Kidney capillary endothelial cell (primary cell): ENCODE measurements around the gene NFATC1.

Experiments
- DNase-seq: peaks from one replicate; pipeline ENCODE4 v3.0.0-alpha.2; 2018; ENCODE audit warnings: low spot score

The NFATC1 gene

DNA sequence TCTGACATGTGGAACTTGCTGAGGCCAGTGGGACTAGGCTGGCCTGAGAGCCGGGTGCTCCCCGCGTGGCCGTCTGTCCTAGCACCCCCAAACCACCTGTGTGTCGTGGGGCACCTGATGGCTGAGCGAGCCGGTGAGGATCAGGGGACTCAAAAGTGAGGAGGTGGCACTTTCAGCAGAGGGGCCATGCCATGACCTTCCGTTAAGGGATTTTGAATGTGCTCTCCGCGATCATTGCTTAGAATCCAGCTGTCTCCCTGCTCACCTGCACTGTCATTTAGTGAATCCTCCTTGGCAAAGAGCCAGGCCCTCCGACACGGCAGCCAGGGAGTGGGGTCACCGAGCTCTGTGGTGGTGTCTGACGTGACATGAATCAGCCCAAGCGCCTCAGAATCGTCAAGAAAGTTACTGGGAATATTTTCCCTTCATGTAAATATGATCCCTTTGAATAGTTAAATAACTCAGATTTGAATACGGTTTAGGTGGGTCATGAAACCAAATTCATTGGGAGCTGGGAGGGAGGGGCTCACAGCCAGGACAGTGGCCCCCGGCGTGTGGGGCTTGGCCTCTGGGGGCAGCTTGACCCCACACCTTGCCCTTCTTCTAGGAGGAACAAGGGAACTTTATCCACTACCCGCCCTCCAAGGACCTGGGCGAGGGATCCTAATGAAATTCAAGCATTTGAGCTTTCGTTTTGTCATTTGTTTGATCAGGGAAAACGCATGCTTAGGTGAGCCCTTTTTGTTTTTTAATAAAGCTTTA lies 9.5 kb downstream of the NFATC1 start:
- DNase-seq, result no peak

GRCh38 chr18:79405781-79406575 lies 10.2 kb downstream of the NFATC1 start:
- DNase-seq, result no peak

DNA sequence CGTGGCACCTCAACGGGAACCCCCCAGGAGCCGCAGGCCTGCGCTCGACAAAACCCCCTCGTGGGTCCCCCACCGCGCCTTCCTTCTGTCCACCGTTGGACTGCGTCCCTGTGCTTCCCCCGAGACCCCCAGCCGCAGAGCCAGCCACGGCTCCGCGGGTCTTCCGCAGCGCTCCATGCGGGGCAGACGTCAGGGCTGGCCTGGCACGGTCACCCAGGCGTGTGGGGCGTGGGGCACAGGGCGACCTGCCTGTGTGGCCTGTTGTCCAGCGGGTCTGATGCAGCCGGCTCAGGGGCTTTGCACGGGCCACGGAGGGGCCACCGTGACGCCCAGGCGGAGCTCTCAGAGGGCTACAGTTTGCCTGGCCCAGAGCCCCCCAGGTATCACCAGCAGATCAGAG lies 11.0 kb downstream of the NFATC1 start:
- no peak for DNase-seq

DNA sequence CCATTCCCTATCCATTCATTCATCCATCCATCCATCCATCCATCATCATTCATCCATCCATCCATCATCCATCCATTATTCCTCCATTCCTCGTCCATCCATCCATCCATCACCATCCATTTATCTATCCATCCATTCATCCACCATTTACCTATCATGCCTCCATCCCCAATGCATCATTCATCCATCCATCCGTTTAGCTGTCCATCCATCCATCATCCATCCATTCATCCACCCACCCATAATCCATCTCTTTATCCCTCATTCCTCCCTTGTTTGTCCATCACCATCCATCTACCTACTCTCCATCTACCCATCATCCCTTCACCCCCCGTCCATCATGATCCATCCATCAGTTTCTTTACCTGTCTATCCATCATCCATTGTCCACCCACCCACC lies 13.6 kb downstream of the NFATC1 start:
- no peak for DNase-seq

DNA sequence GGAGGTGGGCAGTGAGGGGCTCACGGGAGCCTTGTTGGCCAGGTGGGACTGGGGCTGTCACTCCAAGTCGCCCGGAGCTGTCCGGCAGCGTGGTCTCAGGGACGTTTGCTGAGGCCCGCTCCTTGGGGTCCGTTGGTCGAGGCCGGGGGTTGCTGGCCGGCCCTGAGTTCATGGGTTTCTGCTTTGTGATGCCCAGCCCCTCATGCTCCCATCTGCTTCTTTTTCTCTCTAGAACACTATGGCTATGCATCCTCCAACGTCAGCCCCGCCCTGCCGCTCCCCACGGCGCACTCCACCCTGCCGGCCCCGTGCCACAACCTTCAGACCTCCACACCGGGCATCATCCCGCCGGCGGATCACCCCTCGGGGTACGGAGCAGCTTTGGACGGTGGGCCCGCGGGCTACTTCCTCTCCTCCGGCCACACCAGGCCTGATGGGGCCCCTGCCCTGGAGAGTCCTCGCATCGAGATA lies 14.5 kb downstream of the NFATC1 start:
- DNase-seq, result no peak

GRCh38 chr18:79410731-79411613 lies 15.2 kb downstream of the NFATC1 start:
- no peak for DNase-seq

GRCh38 chr18:79411614-79412526 lies 16.1 kb downstream of the NFATC1 start:
- no peak for DNase-seq

DNA sequence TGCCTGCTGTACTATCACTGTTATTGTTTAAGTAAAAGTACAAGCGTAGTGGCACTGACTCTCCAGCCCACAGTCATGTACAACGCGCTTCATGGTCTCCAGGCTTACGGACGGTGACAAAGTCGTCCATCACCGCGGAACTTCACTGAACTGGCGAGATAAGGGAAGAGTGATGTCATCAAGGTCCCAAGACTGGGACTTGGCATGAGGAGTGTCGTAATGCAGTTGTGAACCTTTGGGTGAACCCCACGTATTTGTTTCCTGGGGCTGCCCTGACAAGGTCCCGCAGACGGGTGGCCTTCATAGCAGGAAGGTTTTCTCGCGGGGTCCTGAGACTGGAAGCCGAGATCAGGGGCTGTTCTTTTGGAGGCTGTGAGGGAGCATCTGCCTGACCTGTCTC lies 17.3 kb downstream of the NFATC1 start:
- DNase-seq, result no peak

DNA sequence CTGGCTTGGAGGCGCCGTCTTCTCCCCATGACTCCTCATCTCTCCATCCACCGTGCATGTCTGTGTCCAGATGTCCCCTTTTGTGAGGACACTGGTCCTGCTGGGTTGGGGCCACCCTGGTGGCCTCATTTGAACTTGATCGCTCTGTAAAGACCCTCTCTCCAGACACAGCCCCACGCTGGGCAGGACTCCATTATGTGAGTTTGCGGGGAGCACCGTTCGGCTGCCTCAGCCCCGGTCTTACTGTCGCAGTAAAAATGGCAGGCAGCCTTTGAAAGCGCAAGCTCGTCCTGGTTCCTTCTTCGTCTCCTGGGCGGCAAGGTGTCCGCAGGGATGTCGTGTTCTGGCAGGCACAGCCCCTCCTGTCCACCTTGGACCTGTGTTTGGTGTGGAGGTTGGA lies 17.7 kb downstream of the NFATC1 start:
- no peak for DNase-seq

DNA sequence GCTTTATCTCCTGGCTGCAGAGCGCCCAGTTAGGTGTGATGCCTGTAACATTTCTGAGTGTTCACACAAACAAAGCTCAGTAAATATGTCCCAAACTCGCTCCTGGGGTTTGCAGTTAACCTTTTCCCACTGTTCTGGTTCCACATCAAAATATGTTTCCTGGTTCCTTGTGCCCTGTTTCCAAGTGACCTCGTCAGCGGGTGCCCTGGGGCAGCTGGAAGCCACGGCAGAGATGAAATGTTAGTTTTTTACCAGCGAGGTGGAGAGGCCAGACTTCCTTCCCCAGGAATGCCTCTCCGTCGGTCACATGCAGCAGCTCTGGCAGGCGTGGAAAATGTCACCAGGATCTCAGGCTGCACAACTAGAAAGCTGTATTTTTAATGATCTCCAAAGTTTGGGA lies 18.2 kb downstream of the NFATC1 start:
- DNase-seq, result no peak

GRCh38 chr18:79416022-79416676 lies 20.4 kb downstream of the NFATC1 start:
- DNase-seq, result no peak

DNA sequence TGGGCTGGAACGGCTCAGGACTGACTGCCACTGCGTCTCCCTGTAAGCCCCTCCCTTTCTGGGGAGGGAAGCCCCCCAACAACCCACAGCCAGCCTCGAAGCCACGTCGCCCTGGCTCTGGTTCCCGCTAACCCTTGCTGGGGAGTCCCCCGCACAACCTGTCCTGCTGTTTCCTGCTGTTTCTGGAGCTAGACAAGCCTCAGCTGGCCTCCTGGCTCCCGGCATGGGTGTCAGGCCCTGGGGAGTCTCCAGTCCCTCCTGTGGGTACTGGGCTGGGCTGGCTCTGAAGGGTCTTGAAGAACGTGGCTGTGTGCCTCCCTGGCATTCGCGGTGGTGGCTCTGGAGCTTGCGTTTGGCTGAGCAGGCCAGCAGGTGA lies 20.9 kb downstream of the NFATC1 start:
- no peak for DNase-seq

GRCh38 chr18:79418236-79418635 lies 22.5 kb downstream of the NFATC1 start:
- DNase-seq, result no peak

GRCh38 chr18:79418642-79419041 lies 22.9 kb downstream of the NFATC1 start:
- no peak for DNase-seq

DNA sequence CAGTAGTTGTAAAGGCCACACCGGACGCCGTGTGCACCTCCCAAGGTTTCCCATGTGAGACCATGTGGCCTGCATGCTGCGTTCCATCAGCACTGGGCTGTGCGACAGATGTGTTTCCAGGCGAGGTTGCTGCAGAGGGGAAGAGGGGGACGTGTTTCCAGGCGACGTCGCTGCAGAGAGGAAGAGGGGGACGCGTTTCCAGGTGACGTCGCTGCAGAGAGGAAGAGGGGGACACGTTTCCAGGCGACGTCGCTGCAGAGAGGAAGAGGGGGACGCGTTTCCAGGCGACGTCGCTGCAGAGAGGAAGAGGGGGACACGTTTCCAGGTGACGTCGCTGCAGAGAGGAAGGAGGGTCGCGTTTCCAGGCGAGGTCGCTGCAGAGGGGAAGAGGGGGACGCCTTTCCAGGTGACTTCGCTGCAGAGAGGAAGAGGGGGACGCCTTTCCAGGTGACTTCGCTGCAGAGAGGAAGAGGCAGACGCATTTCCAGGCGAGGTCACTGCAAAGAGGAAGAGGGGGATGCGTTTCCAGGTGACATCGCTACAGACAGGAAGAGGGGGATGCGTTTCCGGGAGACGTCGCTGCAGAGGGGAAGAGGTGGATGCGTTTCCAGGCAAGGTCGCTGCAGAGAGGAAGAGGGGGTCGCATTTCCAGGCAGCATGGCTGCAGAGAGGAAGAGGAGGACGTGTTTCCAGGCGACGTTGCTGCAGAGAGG lies 24.5 kb downstream of the NFATC1 start:
- no peak for DNase-seq

- DNase-seq, result no peak
These were observed 25.6 kb downstream of the NFATC1 start for GRCh38 chr18:79421275-79421857.

- no peak for DNase-seq
These were observed 26.5 kb downstream of the NFATC1 start for GRCh38 chr18:79422022-79422782.

DNA sequence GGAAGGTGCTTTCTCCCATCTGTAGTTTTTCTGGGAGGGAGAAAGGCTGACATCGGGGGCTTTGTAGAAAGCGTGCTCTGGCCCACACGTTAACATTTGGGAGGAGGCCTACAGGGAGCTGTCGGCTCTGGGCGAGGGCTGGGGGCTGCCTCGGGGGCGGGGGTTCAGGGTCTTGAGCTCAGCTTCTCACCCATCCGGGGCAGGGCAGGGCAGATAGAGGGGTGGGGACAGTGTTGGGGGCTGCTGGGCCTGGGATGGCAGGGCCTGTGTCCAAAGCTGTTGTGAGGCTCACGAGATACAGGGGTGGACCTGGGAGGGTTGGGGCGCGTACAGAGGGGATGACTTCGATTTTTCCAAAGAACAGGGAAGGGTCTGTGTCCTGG lies 27.0 kb downstream of the NFATC1 start:
- DNase-seq, result no peak
